ENCODE data around the gene GPR137.
A peak's percentile ranks its signal among the peaks of the same experiment; 100 is the strongest.

Gene GPR137

DNA sequence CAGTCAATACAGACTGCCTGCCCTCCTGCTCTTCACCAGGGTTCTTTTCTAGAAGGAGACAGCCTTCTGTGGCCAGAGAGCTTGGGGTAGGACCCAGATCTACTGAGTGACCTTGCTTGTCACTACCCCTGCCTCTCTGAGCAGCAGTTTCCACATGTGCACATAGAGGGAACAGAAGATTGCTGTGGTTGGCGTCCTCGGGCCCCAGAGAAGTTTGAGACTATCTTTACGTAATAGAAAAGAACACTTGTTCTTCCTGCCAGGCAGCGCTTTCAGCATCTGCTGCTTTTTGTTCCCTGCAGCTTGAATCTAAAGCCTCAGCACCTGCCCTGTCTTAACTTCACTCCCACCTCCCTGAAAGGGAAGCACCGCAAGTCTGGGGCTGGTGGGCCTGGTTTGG, 46.6 kb upstream of the GPR137 start:
- H3K4me2 ChIP-seq (ENCODE audit: low read length): peak overlapping the region; percentile 92
- no peaks in the 10 kb centered on the region for H3K9me2 ChIP-seq (replicated peaks; ENCODE audit: control insufficient read depth, low read length)
- H3K27ac ChIP-seq (ENCODE audit: low read depth, low read length): peak overlapping the region; percentile 97
- no peaks in the 10 kb centered on the region for H3K9me3 ChIP-seq (ENCODE audit: control insufficient read depth, insufficient read depth, low read length)
- H3K4me3 ChIP-seq (ENCODE audit: low read length): peak overlapping the region; percentile 99
- H3K79me2 ChIP-seq (ENCODE audit: control insufficient read depth, low read length): peaks cover 41% of the 10 kb centered on the region
- no peaks in the 10 kb centered on the region; the same call in 1 of the 2 replicates for H4K20me1 ChIP-seq (ENCODE audit: control insufficient read depth, insufficient read depth, low read depth, low read length)
- peaks cover 35% of the 10 kb centered on the region for H3F3A ChIP-seq (ENCODE audit: control insufficient read depth, insufficient read depth)
- H3K27me3 ChIP-seq (ENCODE audit: control insufficient read depth, low read length): no peaks in the 10 kb centered on the region
- peaks cover 73% of the 10 kb centered on the region for H3K4me1 ChIP-seq (ENCODE audit: control insufficient read depth, low read length)
- H3K36me3 ChIP-seq (ENCODE audit: control insufficient read depth, low read length): peaks cover 63% of the 10 kb centered on the region
- no peak for TF ChIP-seq EZH2phosphoT487 (IDR thresholded peaks at IDR 0.05; ENCODE audit: borderline replicate concordance, low read length)
- TF ChIP-seq, protein P1, sequence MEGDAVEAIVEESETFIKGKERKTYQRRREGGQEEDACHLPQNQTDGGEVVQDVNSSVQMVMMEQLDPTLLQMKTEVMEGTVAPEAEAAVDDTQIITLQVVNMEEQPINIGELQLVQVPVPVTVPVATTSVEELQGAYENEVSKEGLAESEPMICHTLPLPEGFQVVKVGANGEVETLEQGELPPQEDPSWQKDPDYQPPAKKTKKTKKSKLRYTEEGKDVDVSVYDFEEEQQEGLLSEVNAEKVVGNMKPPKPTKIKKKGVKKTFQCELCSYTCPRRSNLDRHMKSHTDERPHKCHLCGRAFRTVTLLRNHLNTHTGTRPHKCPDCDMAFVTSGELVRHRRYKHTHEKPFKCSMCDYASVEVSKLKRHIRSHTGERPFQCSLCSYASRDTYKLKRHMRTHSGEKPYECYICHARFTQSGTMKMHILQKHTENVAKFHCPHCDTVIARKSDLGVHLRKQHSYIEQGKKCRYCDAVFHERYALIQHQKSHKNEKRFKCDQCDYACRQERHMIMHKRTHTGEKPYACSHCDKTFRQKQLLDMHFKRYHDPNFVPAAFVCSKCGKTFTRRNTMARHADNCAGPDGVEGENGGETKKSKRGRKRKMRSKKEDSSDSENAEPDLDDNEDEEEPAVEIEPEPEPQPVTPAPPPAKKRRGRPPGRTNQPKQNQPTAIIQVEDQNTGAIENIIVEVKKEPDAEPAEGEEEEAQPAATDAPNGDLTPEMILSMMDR (IDR thresholded peaks at IDR 0.05; ENCODE audit: low read depth, low read length, poor library complexity, severe bottlenecking): no peak

DNA sequence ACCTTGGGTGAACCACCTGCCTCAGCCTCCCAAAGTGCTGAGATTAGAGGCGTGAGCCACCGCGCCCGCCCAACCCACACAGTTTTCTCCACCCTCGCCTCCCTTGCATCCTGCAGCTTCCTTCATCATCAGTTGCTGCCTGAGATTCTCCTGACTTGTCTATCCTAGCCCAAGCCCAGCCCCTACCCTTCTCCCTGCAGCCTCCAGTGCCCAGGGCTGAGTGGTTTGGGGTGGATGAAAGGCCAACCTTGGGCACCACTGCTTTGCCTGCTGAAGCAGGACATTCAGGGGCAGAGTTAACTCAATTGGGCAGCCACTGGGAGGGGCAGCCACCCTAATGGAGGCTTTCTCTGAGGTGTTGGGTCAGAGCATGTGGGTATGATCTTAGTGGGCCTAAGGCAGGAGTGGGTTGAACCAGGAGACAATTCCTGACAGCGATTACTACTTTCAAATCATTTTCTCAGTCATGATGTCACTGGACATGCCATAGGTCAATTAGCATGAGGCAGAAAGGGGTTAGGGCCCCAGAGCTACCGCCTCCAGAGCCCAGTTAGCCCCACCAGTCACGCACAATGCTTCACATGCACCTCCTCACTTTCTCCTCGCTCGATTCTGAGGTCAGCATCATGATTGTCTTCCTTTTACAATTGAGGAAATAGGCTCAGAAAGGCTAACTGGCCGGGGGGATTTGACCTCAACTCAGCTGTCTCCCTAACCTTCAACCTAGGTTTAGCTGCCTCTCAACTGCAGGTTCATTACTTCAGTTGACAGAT, 45.8 kb upstream of the GPR137 start:
- peak overlapping the region; percentile 99 for H3K4me3 ChIP-seq (ENCODE audit: low read length)
- TF ChIP-seq, protein P1 (IDR thresholded peaks at IDR 0.05; ENCODE audit: low read depth, low read length, poor library complexity, severe bottlenecking): no peak
- TF ChIP-seq EZH2phosphoT487 (IDR thresholded peaks at IDR 0.05; ENCODE audit: borderline replicate concordance, low read length): no peak
- H3K79me2 ChIP-seq (ENCODE audit: control insufficient read depth, low read length): peaks cover 46% of the 10 kb centered on the region
- H3K27ac ChIP-seq (ENCODE audit: low read depth, low read length): peak overlapping the region; percentile 97
- no peaks in the 10 kb centered on the region; the same call in 1 of the 2 replicates for H4K20me1 ChIP-seq (ENCODE audit: control insufficient read depth, insufficient read depth, low read depth, low read length)
- peaks cover 71% of the 10 kb centered on the region for H3K36me3 ChIP-seq (ENCODE audit: control insufficient read depth, low read length)
- no peaks in the 10 kb centered on the region for H3K9me3 ChIP-seq (ENCODE audit: control insufficient read depth, insufficient read depth, low read length)
- H3F3A ChIP-seq (ENCODE audit: control insufficient read depth, insufficient read depth): peaks cover 40% of the 10 kb centered on the region
- no peaks in the 10 kb centered on the region for H3K27me3 ChIP-seq (ENCODE audit: control insufficient read depth, low read length)
- peak overlapping the region; percentile 92 for H3K4me2 ChIP-seq (ENCODE audit: low read length)
- H3K4me1 ChIP-seq (ENCODE audit: control insufficient read depth, low read length): peaks cover 76% of the 10 kb centered on the region
- H3K9me2 ChIP-seq (replicated peaks; ENCODE audit: control insufficient read depth, low read length): no peaks in the 10 kb centered on the region

GRCh38 chr11:64240435-64241240, 45.0 kb upstream of the GPR137 start, which contains the start of gene FKBP2:
FKBP2 (plus strand) TSS chr11:64241095; CDS start chr11:64242388, 1,293 bp downstream.
- Histone ChIP-seq H3K4me1 (ENCODE audit: control insufficient read depth, low read length) (peaks cover 76% of the 10 kb centered on the region), H3K9me2 (replicated peaks; ENCODE audit: control insufficient read depth, low read length) (no peaks in the 10 kb centered on the region)

More at GRCh38 chr11:64240435-64241240, 45.0 kb upstream of the GPR137 start, which contains the start of gene FKBP2:
- Histone ChIP-seq H3K4me2 (ENCODE audit: low read length) (peak within 1 kb of the TSS; percentile 92), H3K36me3 (ENCODE audit: control insufficient read depth, low read length) (peaks cover 74% of the 10 kb centered on the region), H4K20me1 (ENCODE audit: control insufficient read depth, insufficient read depth, low read depth, low read length) (no peaks in the 10 kb centered on the region; the same call in 1 of the 2 replicates), H3K27me3 (ENCODE audit: control insufficient read depth, low read length) (no peaks in the 10 kb centered on the region), H3F3A (ENCODE audit: control insufficient read depth, insufficient read depth) (peaks cover 44% of the 10 kb centered on the region), H3K27ac (ENCODE audit: low read depth, low read length) (peak within 1 kb of the TSS; percentile 97), H3K4me3 (ENCODE audit: low read length) (peak within 1 kb of the TSS; percentile 99), H3K79me2 (ENCODE audit: control insufficient read depth, low read length) (peaks cover 46% of the 10 kb centered on the region), H3K9me3 (ENCODE audit: control insufficient read depth, insufficient read depth, low read length) (no peaks in the 10 kb centered on the region)
- TF ChIP-seq, protein P1 (IDR thresholded peaks at IDR 0.05; ENCODE audit: low read depth, low read length, poor library complexity, severe bottlenecking): no peak
- TF ChIP-seq EZH2phosphoT487 (IDR thresholded peaks at IDR 0.05; ENCODE audit: borderline replicate concordance, low read length): no peak
